Liver (tissue), 3 donors: Measurements from ENCODE around the gene AKAP13.

ENCODE experiments used
- ATF3 ChIP-seq: IDR thresholded peaks from 2 replicates; pipeline ENCODE4 v1.6.1; 2016; ENCODE audit warnings: antibody characterized with exemption
- NR2F2 ChIP-seq: IDR thresholded peaks from 2 replicates; pipeline ENCODE4 v1.6.1; 2016; ENCODE audit warnings: antibody characterized with exemption
- REST ChIP-seq: IDR thresholded peaks from 2 replicates; pipeline ENCODE4 v1.6.1; 2016; ENCODE audit warnings: antibody characterized with exemption, mild to moderate bottlenecking
- TAF1 ChIP-seq: conservative IDR thresholded peaks from 2 replicates; pipeline ENCODE4 v1.6.1; 2016; ENCODE audit warnings: antibody characterized with exemption, mild to moderate bottlenecking
- TF ChIP-seq, protein P1 (sequence below): fragments of 150-350 bp; IDR thresholded peaks from 2 replicates; pipeline ENCODE4 v1.5.1; 2017; ENCODE audit warnings: improper control_type of control experiment, low read depth, low read length; ENCODE audit not compliant: missing input control
- donor health status: healthy.
- donor health status: healthy.

DNA sequence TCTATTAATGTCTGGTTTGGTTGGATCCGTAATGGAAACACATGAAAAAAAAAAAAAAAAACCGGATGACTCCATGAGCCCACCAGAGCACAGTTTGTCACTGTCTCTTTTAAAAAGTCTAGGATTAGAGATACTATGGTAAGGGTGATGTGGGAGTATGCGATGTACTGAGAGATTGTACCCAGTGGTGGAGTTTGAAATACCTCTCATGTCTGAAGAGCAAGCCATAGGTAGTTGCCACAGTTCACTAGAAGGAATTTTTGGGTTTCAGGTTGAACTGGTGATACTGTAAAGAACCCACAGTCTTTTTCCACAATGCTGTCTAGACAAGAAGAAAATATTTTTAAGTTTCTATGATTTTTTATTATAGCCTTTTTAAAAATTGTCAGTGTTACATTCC, 281.5 kb downstream of the AKAP13 start:
- no peak for TF ChIP-seq NR2F2
- TF ChIP-seq TAF1 = no peak
- TF ChIP-seq, protein P1, sequence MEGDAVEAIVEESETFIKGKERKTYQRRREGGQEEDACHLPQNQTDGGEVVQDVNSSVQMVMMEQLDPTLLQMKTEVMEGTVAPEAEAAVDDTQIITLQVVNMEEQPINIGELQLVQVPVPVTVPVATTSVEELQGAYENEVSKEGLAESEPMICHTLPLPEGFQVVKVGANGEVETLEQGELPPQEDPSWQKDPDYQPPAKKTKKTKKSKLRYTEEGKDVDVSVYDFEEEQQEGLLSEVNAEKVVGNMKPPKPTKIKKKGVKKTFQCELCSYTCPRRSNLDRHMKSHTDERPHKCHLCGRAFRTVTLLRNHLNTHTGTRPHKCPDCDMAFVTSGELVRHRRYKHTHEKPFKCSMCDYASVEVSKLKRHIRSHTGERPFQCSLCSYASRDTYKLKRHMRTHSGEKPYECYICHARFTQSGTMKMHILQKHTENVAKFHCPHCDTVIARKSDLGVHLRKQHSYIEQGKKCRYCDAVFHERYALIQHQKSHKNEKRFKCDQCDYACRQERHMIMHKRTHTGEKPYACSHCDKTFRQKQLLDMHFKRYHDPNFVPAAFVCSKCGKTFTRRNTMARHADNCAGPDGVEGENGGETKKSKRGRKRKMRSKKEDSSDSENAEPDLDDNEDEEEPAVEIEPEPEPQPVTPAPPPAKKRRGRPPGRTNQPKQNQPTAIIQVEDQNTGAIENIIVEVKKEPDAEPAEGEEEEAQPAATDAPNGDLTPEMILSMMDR = no peak
- no peak for TF ChIP-seq REST
- no peak for TF ChIP-seq ATF3
